GM19035 (cell line): Measurements from ENCODE around the gene PHACTR1.

Experiments
- ATAC-seq: cut with Tn5 transposase; IDR thresholded peaks from one replicate; pipeline ENCODE4 v1.9.1; 2021; ENCODE audit not compliant: unreplicated experiment

PHACTR1 gene

GRCh38 chr6:13063300-13063918 is 346.8 kb downstream of the PHACTR1 start:
- no peak for ATAC-seq

GRCh38 chr6:13065581-13065980 is 349.0 kb downstream of the PHACTR1 start:
- no peak for ATAC-seq

GRCh38 chr6:13066050-13066449 is 349.5 kb downstream of the PHACTR1 start:
- no peak for ATAC-seq

- no peak for ATAC-seq
Observed at GRCh38 chr6:13066820-13067219, 350.3 kb downstream of the PHACTR1 start.

GRCh38 chr6:13068586-13069210 is 352.1 kb downstream of the PHACTR1 start:
- no peak for ATAC-seq

- ATAC-seq: no peak
Observed at GRCh38 chr6:13071550-13072345, 355.2 kb downstream of the PHACTR1 start.

- no peak for ATAC-seq
Observed at GRCh38 chr6:13072686-13073347, 356.2 kb downstream of the PHACTR1 start.

GRCh38 chr6:13074415-13075140 is 358.0 kb downstream of the PHACTR1 start:
- no peak for ATAC-seq

- no peak for ATAC-seq
Observed at GRCh38 chr6:13075141-13075845, 358.7 kb downstream of the PHACTR1 start.

- no peak for ATAC-seq
Observed at GRCh38 chr6:13076575-13076974, 360.0 kb downstream of the PHACTR1 start.

- no peak for ATAC-seq
Observed at GRCh38 chr6:13077117-13077516, 360.6 kb downstream of the PHACTR1 start.

- ATAC-seq: no peak
Observed at GRCh38 chr6:13079096-13079723, 362.6 kb downstream of the PHACTR1 start.

GRCh38 chr6:13080462-13081188 is 364.1 kb downstream of the PHACTR1 start:
- no peak for ATAC-seq

- ATAC-seq: no peak
Observed at GRCh38 chr6:13081189-13081563, 364.6 kb downstream of the PHACTR1 start.

GRCh38 chr6:13089296-13089994 is 372.9 kb downstream of the PHACTR1 start:
- ATAC-seq: no peak

- ATAC-seq: no peak
Observed at GRCh38 chr6:13091192-13091591, 374.6 kb downstream of the PHACTR1 start.

- ATAC-seq: no peak
Observed at GRCh38 chr6:13094781-13095425, 378.3 kb downstream of the PHACTR1 start.

- ATAC-seq: no peak
Observed at GRCh38 chr6:13096084-13096483, 379.5 kb downstream of the PHACTR1 start.
